Measurements from ENCODE around the gene CUL1. TPM values are rescaled to one million over a fixed set of nuclear protein-coding genes. Genes with fewer than 3 reads are reported as not detected.

CUL1 gene
- total and polyA plus RNA-seq, 11 donors, result 17.5 to 58.3 (median 43.6) TPM

GRCh38 chr7:148787571-148788295, 89.0 kb downstream of the CUL1 start:
- Histone ChIP-seq H3K4me1 (no peaks in the 10 kb centered on the region), H3K9me3 (no peaks in the 10 kb centered on the region), H3K27ac (no peak overlapping the region), H3K36me3 (peaks cover 0 to 100% (median 98%) of the 10 kb centered on the region in 9 donors), H3K4me3 (no peak overlapping the region), H3K27me3 (no peaks in the 10 kb centered on the region)
- 61 to 85% (median 69%) methylated on average over 14 of the region's 14 CpGs for WGBS, 4 donors
- intact Hi-C loops (cut with DNase I), result loop anchor here in 1 of 10 donors (10.0 kb wide), 1 partner anchor 83 kb away; no protein-coding TSS in a partner anchor
- DNase-seq (no peak), ATAC-seq (peak in 2 of 4 donors; percentile 47 to 48)
- TF ChIP-seq CTCF (IDR thresholded peaks at IDR 0.05) (no peak), POLR2A (IDR thresholded peaks at IDR 0.05) (no peak)

- H3K4me1 ChIP-seq, result no peaks in the 10 kb centered on the region
- H3K9me3 ChIP-seq, result peaks cover 0 to 4% (median 0%) of the 10 kb centered on the region in 12 donors
- DNase-seq (no peak), ATAC-seq (no peak)
- no peak overlapping the region for H3K27ac ChIP-seq
- no peak for TF ChIP-seq CTCF (IDR thresholded peaks at IDR 0.05)
- no peak for TF ChIP-seq POLR2A (IDR thresholded peaks at IDR 0.05)
- H3K27me3 ChIP-seq, result no peaks in the 10 kb centered on the region
- H3K36me3 ChIP-seq, result peaks cover 0 to 100% (median 98%) of the 10 kb centered on the region in 9 donors
- intact Hi-C loops (cut with DNase I), result loop anchor here in 1 of 10 donors (10.0 kb wide), 1 partner anchor 84 kb away; no protein-coding TSS in a partner anchor
- 82 to 87% (median 85%) methylated on average over 7 of the region's 7 CpGs for WGBS, 4 donors
- no peak overlapping the region for H3K4me3 ChIP-seq
These were observed 90.5 kb downstream of the CUL1 start for GRCh38 chr7:148789220-148789619.

- Histone ChIP-seq H3K27ac (no peak overlapping the region), H3K9me3 (peaks cover 0 to 11% (median 2%) of the 10 kb centered on the region in 12 donors), H3K4me1 (no peaks in the 10 kb centered on the region), H3K4me3 (no peak overlapping the region), H3K36me3 (peaks cover 0 to 100% (median 99%) of the 10 kb centered on the region in 9 donors), H3K27me3 (no peaks in the 10 kb centered on the region)
- DNase-seq (no peak), ATAC-seq (no peak)
- 64 to 77% (median 73%) methylated on average over 8 of the region's 8 CpGs for WGBS, 4 donors
- intact Hi-C loops (cut with DNase I), result loop anchor here in 1 of 10 donors (5.0 kb wide), 1 partner anchor 48 kb away; no protein-coding TSS in a partner anchor
- TF ChIP-seq POLR2A (IDR thresholded peaks at IDR 0.05) (no peak), CTCF (IDR thresholded peaks at IDR 0.05) (no peak)
These were observed 91.5 kb downstream of the CUL1 start for GRCh38 chr7:148790131-148790726.

- Histone ChIP-seq H3K27me3 (no peaks in the 10 kb centered on the region), H3K36me3 (peaks cover 0 to 100% (median 94%) of the 10 kb centered on the region in 9 donors), H3K4me3 (no peak overlapping the region), H3K4me1 (no peaks in the 10 kb centered on the region), H3K27ac (no peak overlapping the region), H3K9me3 (peaks cover 0 to 11% (median 2%) of the 10 kb centered on the region in 12 donors)
- no peak for ATAC-seq
- DNase-seq, result no peak
- TF ChIP-seq POLR2A (IDR thresholded peaks at IDR 0.05), result no peak
- no peak for TF ChIP-seq CTCF (IDR thresholded peaks at IDR 0.05)
- intact Hi-C loops (cut with DNase I), result loop anchor here in 1 of 10 donors (5.0 kb wide), 1 partner anchor 49 kb away; no protein-coding TSS in a partner anchor
- WGBS, 4 donors, result 96 to 100% (median 98%) methylated on average over 2 of the region's 2 CpGs
These were observed 92.1 kb downstream of the CUL1 start for GRCh38 chr7:148790850-148791249.
